ENCODE data around the gene NXNL1. TPM values are rescaled to one million over a fixed set of nuclear protein-coding genes. Genes with fewer than 3 reads are reported as not detected.

NXNL1 gene
- total and polyA plus RNA-seq, 2 donors (not counting 3 experiments of a cell fraction or from before 2014, with no cell fraction given): not detected

DNA sequence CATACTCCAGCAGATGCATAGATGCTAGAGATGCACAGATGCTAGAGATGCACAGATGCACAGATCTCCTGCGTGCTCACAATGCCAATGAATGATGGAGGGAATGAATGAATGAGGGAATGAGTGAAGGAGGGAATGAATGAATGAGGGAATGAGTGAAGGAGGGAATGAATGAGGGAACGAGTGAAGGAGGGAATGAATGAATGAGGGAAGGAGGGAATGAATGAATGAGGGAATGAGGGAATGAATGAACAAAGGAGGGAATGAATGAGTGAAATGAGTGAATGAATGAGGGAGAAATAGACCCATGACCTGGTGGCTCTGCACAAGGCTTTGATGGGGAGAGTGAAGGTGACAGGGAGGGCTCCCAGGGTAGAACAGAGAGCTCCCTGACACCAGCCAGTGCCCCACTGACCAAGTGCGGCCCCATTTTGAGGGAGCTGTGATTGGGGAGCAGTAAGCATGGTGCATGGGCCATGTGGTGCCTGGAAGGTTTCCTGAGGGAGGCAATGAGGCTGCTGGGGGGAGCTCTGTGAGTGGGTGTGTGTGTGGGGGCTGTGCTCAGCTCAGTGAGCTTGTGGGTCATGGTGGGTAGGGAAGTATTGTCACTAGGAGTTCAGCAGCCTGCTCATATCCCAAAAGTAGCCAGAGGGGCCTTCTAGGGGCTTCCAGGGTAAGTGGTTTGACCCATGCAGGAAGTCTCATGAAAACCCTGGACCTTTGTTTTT is 22.3 kb upstream of the NXNL1 start:
- no peak for TF ChIP-seq EZH2 (IDR thresholded peaks at IDR 0.05; ENCODE audit: borderline replicate concordance, low read depth, low read length, severe bottlenecking)
- TF ChIP-seq GATA2 (IDR thresholded peaks at IDR 0.05; ENCODE audit: insufficient read depth, insufficient read length, low read depth, low read length): no peak
- TF ChIP-seq, protein P1, sequence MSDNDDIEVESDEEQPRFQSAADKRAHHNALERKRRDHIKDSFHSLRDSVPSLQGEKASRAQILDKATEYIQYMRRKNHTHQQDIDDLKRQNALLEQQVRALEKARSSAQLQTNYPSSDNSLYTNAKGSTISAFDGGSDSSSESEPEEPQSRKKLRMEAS (IDR thresholded peaks at IDR 0.05; ENCODE audit: insufficient read depth, insufficient read length): no peak
- TF ChIP-seq FOS (IDR thresholded peaks at IDR 0.05; ENCODE audit: borderline replicate concordance, insufficient read depth, low read length): no peak
- TF ChIP-seq, protein P2, sequence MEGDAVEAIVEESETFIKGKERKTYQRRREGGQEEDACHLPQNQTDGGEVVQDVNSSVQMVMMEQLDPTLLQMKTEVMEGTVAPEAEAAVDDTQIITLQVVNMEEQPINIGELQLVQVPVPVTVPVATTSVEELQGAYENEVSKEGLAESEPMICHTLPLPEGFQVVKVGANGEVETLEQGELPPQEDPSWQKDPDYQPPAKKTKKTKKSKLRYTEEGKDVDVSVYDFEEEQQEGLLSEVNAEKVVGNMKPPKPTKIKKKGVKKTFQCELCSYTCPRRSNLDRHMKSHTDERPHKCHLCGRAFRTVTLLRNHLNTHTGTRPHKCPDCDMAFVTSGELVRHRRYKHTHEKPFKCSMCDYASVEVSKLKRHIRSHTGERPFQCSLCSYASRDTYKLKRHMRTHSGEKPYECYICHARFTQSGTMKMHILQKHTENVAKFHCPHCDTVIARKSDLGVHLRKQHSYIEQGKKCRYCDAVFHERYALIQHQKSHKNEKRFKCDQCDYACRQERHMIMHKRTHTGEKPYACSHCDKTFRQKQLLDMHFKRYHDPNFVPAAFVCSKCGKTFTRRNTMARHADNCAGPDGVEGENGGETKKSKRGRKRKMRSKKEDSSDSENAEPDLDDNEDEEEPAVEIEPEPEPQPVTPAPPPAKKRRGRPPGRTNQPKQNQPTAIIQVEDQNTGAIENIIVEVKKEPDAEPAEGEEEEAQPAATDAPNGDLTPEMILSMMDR (IDR thresholded peaks at IDR 0.05; ENCODE audit: extremely low read depth in 1 of 2, insufficient read depth in 1 of 2, low read depth in 1 of 2, low read length in 2 of 2): no peak
- no peak for TF ChIP-seq JUN (IDR thresholded peaks at IDR 0.05; ENCODE audit: borderline replicate concordance, insufficient read depth, insufficient read length, low read depth)
- TF ChIP-seq POLR2A (IDR thresholded peaks at IDR 0.05; ENCODE audit: low read depth, low read length): no peak
- TF ChIP-seq POLR2AphosphoS5 (IDR thresholded peaks at IDR 0.05; ENCODE audit: insufficient read depth, low read depth, low read length): no peak
- TF ChIP-seq MYC (IDR thresholded peaks at IDR 0.05; ENCODE audit: low read depth, low read length): no peak
- no peak overlapping the region for H3K4me3 ChIP-seq (replicated peaks in 1 of 3; ENCODE audit: insufficient read depth in 1 of 3, low read depth in 1 of 3, low read length in 3 of 3)
- POLR2A ChIA-PET: no interaction called here

More for the DNA sequence above, 22.3 kb upstream of the NXNL1 start:
- H3K4me2 ChIP-seq (ENCODE audit: insufficient read depth, low read length): no peak overlapping the region
- no peaks in the 10 kb centered on the region for H3K79me2 ChIP-seq (ENCODE audit: control insufficient read depth, insufficient read depth, low read length)
- CTCF ChIA-PET: interaction anchor here (1.2 to 1.4 kb wide), 2 partner anchors 13 to 16 kb away, joined by 3 to 4 read pairs; no protein-coding TSS in a partner anchor
- no peaks in the 10 kb centered on the region for H3K9me3 ChIP-seq (replicated peaks; ENCODE audit: control insufficient read depth, insufficient read depth, low read length)
- no peaks in the 10 kb centered on the region for H3K9me1 ChIP-seq (replicated peaks; ENCODE audit: control insufficient read depth, extremely low read depth, insufficient read depth, low read length)
- DNase-seq (ENCODE audit: low read depth, low spot score) (no peak), FAIRE-seq (no peak)
- dilution Hi-C loops (cut with MboI; ENCODE audit: extremely low pct_ligation_motif_present, low sequenced_read_pairs) (no loop called here), intact Hi-C loops (cut with micrococcal nuclease) (no loop called here)
- no peaks in the 10 kb centered on the region for H3K4me1 ChIP-seq (ENCODE audit: control insufficient read depth, extremely low read depth, insufficient read depth, low read length)
- no peak overlapping the region for H3K9ac ChIP-seq (replicated peaks; ENCODE audit: extremely low read depth, insufficient read depth, low read length)
- no TSS peak for BruUV-seq (replicated peaks)
- no peaks in the 10 kb centered on the region for H3K36me3 ChIP-seq (ENCODE audit: control insufficient read depth in 2 of 2, extremely low read depth in 1 of 2, insufficient read depth in 2 of 2, low read length in 2 of 2)
- H3K27me3 ChIP-seq (ENCODE audit: control insufficient read depth in 2 of 2, insufficient read depth in 2 of 2, low read length in 2 of 2): no peaks in the 10 kb centered on the region
- no peaks in the 10 kb centered on the region for H4K20me1 ChIP-seq (replicated peaks; ENCODE audit: control insufficient read depth, extremely low read depth, insufficient read depth, low read length)
- no peak overlapping the region for H3K27ac ChIP-seq (ENCODE audit: insufficient read depth, low read depth, low read length)
- no peak overlapping the region for H2AFZ ChIP-seq (ENCODE audit: low read depth, low read length)
